Measurements from ENCODE around the gene GPC5.

GPC5 gene

GRCh38 chr13:91816263-91816807 is 417.9 kb downstream of the GPC5 start:
- Histone ChIP-seq H3K36me3 (ENCODE audit: control insufficient read depth in 1 of 2, insufficient read depth in 2 of 2, low read length in 2 of 2) (no peaks in the 10 kb centered on the region), H3K9me3 (ENCODE audit: control insufficient read depth in 1 of 2, low read length in 2 of 2) (no peaks in the 10 kb centered on the region), H3K27me3 (ENCODE audit: low read depth, low read length) (no peaks in the 10 kb centered on the region), H3K27ac (ENCODE audit: low read length) (no peak overlapping the region), H3K4me3 (ENCODE audit: low read depth in 1 of 2, low read length in 2 of 2) (no peak overlapping the region), H3K4me1 (ENCODE audit: control insufficient read depth in 1 of 2, insufficient read depth in 2 of 2, low read length in 2 of 2) (peaks cover 0 to 24% of the 10 kb centered on the region in 2 donors)

DNA sequence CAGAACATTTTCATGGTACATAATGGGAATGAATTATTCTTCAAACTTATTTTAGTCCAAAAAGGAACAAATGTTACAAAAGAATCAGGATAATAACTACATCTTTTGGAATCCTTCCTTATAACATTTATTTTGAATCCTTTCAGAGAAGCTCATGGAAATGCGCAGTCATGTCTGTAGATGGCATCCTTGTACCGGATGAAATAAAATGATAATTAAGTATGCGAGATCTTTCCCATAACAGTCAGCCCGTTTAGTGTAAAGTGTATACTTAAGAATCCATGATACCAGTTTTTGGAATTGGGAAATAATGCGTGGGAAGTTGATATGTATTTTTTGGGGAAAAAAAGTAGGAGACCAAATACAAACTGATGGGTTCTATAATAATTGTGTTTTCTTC is 418.8 kb downstream of the GPC5 start:
- Histone ChIP-seq H3K27ac (ENCODE audit: low read length) (no peak overlapping the region), H3K4me1 (ENCODE audit: control insufficient read depth in 1 of 2, insufficient read depth in 2 of 2, low read length in 2 of 2) (peaks cover 0 to 18% of the 10 kb centered on the region in 2 donors), H3K27me3 (ENCODE audit: low read depth, low read length) (no peaks in the 10 kb centered on the region), H3K36me3 (ENCODE audit: control insufficient read depth in 1 of 2, insufficient read depth in 2 of 2, low read length in 2 of 2) (no peaks in the 10 kb centered on the region), H3K4me3 (ENCODE audit: low read depth in 1 of 2, low read length in 2 of 2) (no peak overlapping the region), H3K9me3 (ENCODE audit: control insufficient read depth in 1 of 2, low read length in 2 of 2) (no peaks in the 10 kb centered on the region)

- Histone ChIP-seq H3K4me3 (ENCODE audit: low read depth in 1 of 2, low read length in 2 of 2) (no peak overlapping the region), H3K27ac (ENCODE audit: low read length) (no peak overlapping the region), H3K9me3 (ENCODE audit: control insufficient read depth in 1 of 2, low read length in 2 of 2) (peaks cover 0 to 5% of the 10 kb centered on the region in 2 donors), H3K27me3 (ENCODE audit: low read depth, low read length) (no peaks in the 10 kb centered on the region), H3K36me3 (ENCODE audit: control insufficient read depth in 1 of 2, insufficient read depth in 2 of 2, low read length in 2 of 2) (no peaks in the 10 kb centered on the region), H3K4me1 (ENCODE audit: control insufficient read depth in 1 of 2, insufficient read depth in 2 of 2, low read length in 2 of 2) (no peaks in the 10 kb centered on the region)
Observed at GRCh38 chr13:91824416-91824815, 426.0 kb downstream of the GPC5 start.

DNA sequence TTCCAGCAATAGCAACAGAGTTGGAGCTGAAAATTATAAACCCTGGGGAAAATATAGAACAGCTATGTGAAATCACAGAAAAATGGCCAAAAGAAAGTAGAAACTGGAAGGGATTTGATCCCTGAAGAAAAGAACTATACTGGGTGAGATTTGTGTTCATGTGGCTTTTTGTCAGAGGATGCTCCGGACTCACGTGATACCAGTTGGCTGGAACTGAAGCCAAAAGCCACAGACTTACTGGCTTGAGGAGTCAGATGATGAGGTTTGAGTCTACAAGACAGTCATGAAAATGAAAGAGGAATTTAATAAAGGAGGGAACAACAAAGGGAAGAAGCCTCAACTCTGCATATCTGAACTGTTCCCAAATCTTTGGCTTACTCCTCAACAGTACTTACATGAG is 427.1 kb downstream of the GPC5 start:
- Histone ChIP-seq H3K4me3 (ENCODE audit: low read depth in 1 of 2, low read length in 2 of 2) (no peak overlapping the region), H3K9me3 (ENCODE audit: control insufficient read depth in 1 of 2, low read length in 2 of 2) (peaks cover 0 to 5% of the 10 kb centered on the region in 2 donors), H3K4me1 (ENCODE audit: control insufficient read depth in 1 of 2, insufficient read depth in 2 of 2, low read length in 2 of 2) (no peaks in the 10 kb centered on the region), H3K27ac (ENCODE audit: low read length) (no peak overlapping the region), H3K36me3 (ENCODE audit: control insufficient read depth in 1 of 2, insufficient read depth in 2 of 2, low read length in 2 of 2) (no peaks in the 10 kb centered on the region), H3K27me3 (ENCODE audit: low read depth, low read length) (no peaks in the 10 kb centered on the region)

DNA sequence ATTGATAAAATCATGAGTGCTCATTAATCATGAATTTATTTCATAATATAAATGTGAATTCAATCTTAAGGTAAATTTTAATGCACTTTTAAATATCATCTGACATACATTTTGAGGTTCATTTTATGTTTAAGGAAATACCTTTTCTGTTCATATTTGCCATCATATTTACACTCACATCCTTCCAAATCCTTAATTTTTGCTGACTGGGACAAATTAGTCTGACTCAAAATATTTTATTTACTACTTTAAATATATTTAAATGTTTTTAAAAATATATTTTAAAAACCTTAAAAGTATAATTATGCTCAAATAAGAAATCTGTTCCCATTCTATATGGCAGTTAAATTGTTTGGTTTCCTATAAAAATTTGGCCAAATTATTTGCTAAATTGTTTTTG is 438.1 kb downstream of the GPC5 start:
- Histone ChIP-seq H3K36me3 (ENCODE audit: control insufficient read depth in 1 of 2, insufficient read depth in 2 of 2, low read length in 2 of 2) (no peaks in the 10 kb centered on the region), H3K4me3 (ENCODE audit: low read depth in 1 of 2, low read length in 2 of 2) (no peak overlapping the region), H3K9me3 (ENCODE audit: control insufficient read depth in 1 of 2, low read length in 2 of 2) (no peaks in the 10 kb centered on the region), H3K4me1 (ENCODE audit: control insufficient read depth in 1 of 2, insufficient read depth in 2 of 2, low read length in 2 of 2) (no peaks in the 10 kb centered on the region), H3K27me3 (ENCODE audit: low read depth, low read length) (no peaks in the 10 kb centered on the region), H3K27ac (ENCODE audit: low read length) (no peak overlapping the region)

GRCh38 chr13:91845612-91846011 is 447.2 kb downstream of the GPC5 start:
- no peaks in the 10 kb centered on the region for H3K27me3 ChIP-seq (ENCODE audit: low read depth, low read length)
- no peaks in the 10 kb centered on the region for H3K9me3 ChIP-seq (ENCODE audit: control insufficient read depth in 1 of 2, low read length in 2 of 2)
- no peak overlapping the region for H3K4me3 ChIP-seq (ENCODE audit: low read depth in 1 of 2, low read length in 2 of 2)
- no peaks in the 10 kb centered on the region for H3K36me3 ChIP-seq (ENCODE audit: control insufficient read depth in 1 of 2, insufficient read depth in 2 of 2, low read length in 2 of 2)
- H3K27ac ChIP-seq (ENCODE audit: low read length) = no peak overlapping the region
- no peaks in the 10 kb centered on the region for H3K4me1 ChIP-seq (ENCODE audit: control insufficient read depth in 1 of 2, insufficient read depth in 2 of 2, low read length in 2 of 2)

GRCh38 chr13:91863699-91864098 is 465.3 kb downstream of the GPC5 start:
- Histone ChIP-seq H3K4me3 (ENCODE audit: low read depth in 1 of 2, low read length in 2 of 2) (no peak overlapping the region), H3K27me3 (ENCODE audit: low read depth, low read length) (no peaks in the 10 kb centered on the region), H3K36me3 (ENCODE audit: control insufficient read depth in 1 of 2, insufficient read depth in 2 of 2, low read length in 2 of 2) (no peaks in the 10 kb centered on the region), H3K27ac (ENCODE audit: low read length) (no peak overlapping the region), H3K4me1 (ENCODE audit: control insufficient read depth in 1 of 2, insufficient read depth in 2 of 2, low read length in 2 of 2) (no peaks in the 10 kb centered on the region), H3K9me3 (ENCODE audit: control insufficient read depth in 1 of 2, low read length in 2 of 2) (no peaks in the 10 kb centered on the region)

GRCh38 chr13:91868351-91868750 is 469.9 kb downstream of the GPC5 start:
- Histone ChIP-seq H3K4me1 (ENCODE audit: control insufficient read depth in 1 of 2, insufficient read depth in 2 of 2, low read length in 2 of 2) (no peaks in the 10 kb centered on the region), H3K4me3 (ENCODE audit: low read depth in 1 of 2, low read length in 2 of 2) (no peak overlapping the region), H3K27me3 (ENCODE audit: low read depth, low read length) (no peaks in the 10 kb centered on the region), H3K9me3 (ENCODE audit: control insufficient read depth in 1 of 2, low read length in 2 of 2) (no peaks in the 10 kb centered on the region), H3K36me3 (ENCODE audit: control insufficient read depth in 1 of 2, insufficient read depth in 2 of 2, low read length in 2 of 2) (no peaks in the 10 kb centered on the region), H3K27ac (ENCODE audit: low read length) (no peak overlapping the region)

DNA sequence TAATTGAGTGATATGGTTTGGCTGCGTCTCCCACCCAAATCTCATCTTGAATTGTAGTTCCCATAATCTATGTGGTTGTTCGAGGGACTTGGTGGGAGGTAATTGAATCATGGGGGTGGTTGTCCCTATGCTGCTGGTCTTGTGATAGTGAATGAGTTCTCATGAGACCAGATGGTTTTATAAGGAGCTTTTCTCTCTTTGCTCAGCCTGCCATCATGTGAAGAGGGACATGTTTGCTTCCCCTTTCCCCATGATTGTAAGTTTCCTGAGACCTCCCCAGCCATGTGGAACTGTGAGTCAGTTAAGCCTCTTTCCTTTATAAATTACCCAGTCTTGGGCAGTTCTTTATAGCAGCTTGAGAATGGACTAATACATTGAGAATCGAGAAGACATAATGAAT is 480.1 kb downstream of the GPC5 start:
- Histone ChIP-seq H3K9me3 (ENCODE audit: control insufficient read depth in 1 of 2, low read length in 2 of 2) (no peaks in the 10 kb centered on the region), H3K4me1 (ENCODE audit: control insufficient read depth in 1 of 2, insufficient read depth in 2 of 2, low read length in 2 of 2) (no peaks in the 10 kb centered on the region), H3K27ac (ENCODE audit: low read length) (no peak overlapping the region), H3K4me3 (ENCODE audit: low read depth in 1 of 2, low read length in 2 of 2) (no peak overlapping the region), H3K27me3 (ENCODE audit: low read depth, low read length) (no peaks in the 10 kb centered on the region), H3K36me3 (ENCODE audit: control insufficient read depth in 1 of 2, insufficient read depth in 2 of 2, low read length in 2 of 2) (no peaks in the 10 kb centered on the region)

DNA sequence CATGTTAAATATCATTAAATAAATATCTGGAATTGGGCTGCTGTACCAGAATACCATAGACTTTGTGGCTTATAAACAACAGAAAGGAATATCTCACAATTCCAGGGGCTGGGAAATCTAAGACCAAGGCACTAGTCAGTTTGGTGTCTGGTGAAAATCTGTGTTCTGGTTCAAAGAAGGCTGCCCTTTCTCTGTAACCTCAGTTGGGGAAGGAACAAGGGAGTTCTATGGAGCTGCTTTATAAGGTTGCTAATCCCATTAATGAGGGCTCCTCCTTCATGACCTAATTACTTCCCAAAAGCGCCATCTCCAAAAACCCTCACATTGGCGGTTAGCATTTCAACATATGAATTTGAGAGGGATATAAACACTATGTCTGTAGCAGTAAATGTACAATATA is 480.9 kb downstream of the GPC5 start:
- Histone ChIP-seq H3K4me3 (ENCODE audit: low read depth in 1 of 2, low read length in 2 of 2) (no peak overlapping the region), H3K4me1 (ENCODE audit: control insufficient read depth in 1 of 2, insufficient read depth in 2 of 2, low read length in 2 of 2) (no peaks in the 10 kb centered on the region), H3K36me3 (ENCODE audit: control insufficient read depth in 1 of 2, insufficient read depth in 2 of 2, low read length in 2 of 2) (no peaks in the 10 kb centered on the region), H3K27me3 (ENCODE audit: low read depth, low read length) (no peaks in the 10 kb centered on the region), H3K9me3 (ENCODE audit: control insufficient read depth in 1 of 2, low read length in 2 of 2) (no peaks in the 10 kb centered on the region), H3K27ac (ENCODE audit: low read length) (no peak overlapping the region)

DNA sequence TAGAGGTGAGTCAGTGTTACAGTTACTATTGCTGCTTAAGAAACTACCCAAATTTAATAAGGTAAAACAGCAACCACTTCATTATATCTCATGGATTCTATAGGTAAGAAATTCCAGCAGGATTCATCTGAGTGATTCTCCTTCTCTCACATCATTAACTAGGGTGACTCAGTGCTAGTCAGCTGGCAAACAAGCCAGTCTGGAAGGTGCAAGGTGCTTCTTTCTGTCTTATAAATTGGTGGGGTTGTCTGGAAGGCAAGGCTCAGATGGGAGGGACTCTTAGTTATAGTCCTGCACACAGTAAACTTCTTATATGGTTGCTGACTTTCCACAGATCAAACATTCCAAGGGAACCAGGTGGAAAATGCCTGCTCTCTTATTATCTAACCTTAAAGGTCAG is 484.5 kb downstream of the GPC5 start:
- H3K9me3 ChIP-seq (ENCODE audit: control insufficient read depth in 1 of 2, low read length in 2 of 2) = no peaks in the 10 kb centered on the region
- no peak overlapping the region for H3K27ac ChIP-seq (ENCODE audit: low read length)
- H3K27me3 ChIP-seq (ENCODE audit: low read depth, low read length) = no peaks in the 10 kb centered on the region
- no peaks in the 10 kb centered on the region for H3K36me3 ChIP-seq (ENCODE audit: control insufficient read depth in 1 of 2, insufficient read depth in 2 of 2, low read length in 2 of 2)
- H3K4me1 ChIP-seq (ENCODE audit: control insufficient read depth in 1 of 2, insufficient read depth in 2 of 2, low read length in 2 of 2) = no peaks in the 10 kb centered on the region
- no peak overlapping the region for H3K4me3 ChIP-seq (ENCODE audit: low read depth in 1 of 2, low read length in 2 of 2)

DNA sequence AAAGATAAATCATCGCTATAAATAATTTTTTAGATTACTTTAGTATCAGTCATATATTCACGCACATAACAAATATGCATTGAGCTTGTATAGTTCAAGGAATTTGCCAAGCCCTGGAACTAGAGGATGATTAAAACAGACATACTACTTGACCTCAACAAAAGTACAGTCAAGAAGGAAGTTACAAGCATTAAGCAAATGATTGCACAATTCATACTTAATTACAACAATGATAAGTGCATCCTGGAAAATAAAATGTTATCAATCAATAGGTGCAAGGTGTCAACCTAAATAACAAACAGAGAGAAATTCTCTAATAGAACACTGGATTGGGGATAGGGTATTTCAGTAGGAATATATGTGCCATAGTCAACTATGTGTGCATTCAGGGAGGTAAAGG is 491.2 kb downstream of the GPC5 start:
- Histone ChIP-seq H3K27me3 (ENCODE audit: low read depth, low read length) (no peaks in the 10 kb centered on the region), H3K4me1 (ENCODE audit: control insufficient read depth in 1 of 2, insufficient read depth in 2 of 2, low read length in 2 of 2) (no peaks in the 10 kb centered on the region), H3K4me3 (ENCODE audit: low read depth in 1 of 2, low read length in 2 of 2) (no peak overlapping the region), H3K9me3 (ENCODE audit: control insufficient read depth in 1 of 2, low read length in 2 of 2) (peaks cover 0 to 4% of the 10 kb centered on the region in 2 donors), H3K27ac (ENCODE audit: low read length) (no peak overlapping the region), H3K36me3 (ENCODE audit: control insufficient read depth in 1 of 2, insufficient read depth in 2 of 2, low read length in 2 of 2) (no peaks in the 10 kb centered on the region)
